ENCODE measurements around the gene RTN4RL2. TPM values are rescaled to one million over a fixed set of nuclear protein-coding genes. Genes with fewer than 3 reads are reported as not detected.
A peak's percentile ranks its signal among the peaks of the same experiment; 100 is the strongest.

Gene RTN4RL2
- total RNA-seq, result 0.48 and 0.67 TPM in 2 replicates

- Histone ChIP-seq H3K27me3 (ENCODE audit: control insufficient read depth, insufficient read depth, low read length) (peaks cover 72% of the 10 kb centered on the region), H3K4me3 (ENCODE audit: low read depth, low read length) (peak within 1 kb of the TSS; percentile 35), H3K36me3 (ENCODE audit: control insufficient read depth, insufficient read depth, low read length) (no peaks in the 10 kb centered on the region)
- DNase-seq (ENCODE audit: low read depth), result no peak
- TF ChIP-seq CTCF (IDR thresholded peaks at IDR 0.05; ENCODE audit: insufficient read depth, low read length, poor library complexity, severe bottlenecking), result peak; percentile 37
Observed at GRCh38 chr11:57460022-57460757, at the start of gene RTN4RL2. RTN4RL2 (plus strand) TSS chr11:57460528; CDS start chr11:57460866, 338 bp downstream.

- no peak for DNase-seq (ENCODE audit: low read depth)
- no peaks in the 10 kb centered on the region for H3K27me3 ChIP-seq (ENCODE audit: control insufficient read depth, insufficient read depth, low read length)
- H3K36me3 ChIP-seq (ENCODE audit: control insufficient read depth, insufficient read depth, low read length), result no peaks in the 10 kb centered on the region
- no peak overlapping the region for H3K4me3 ChIP-seq (ENCODE audit: low read depth, low read length)
- no peak for TF ChIP-seq CTCF (IDR thresholded peaks at IDR 0.05; ENCODE audit: insufficient read depth, low read length, poor library complexity, severe bottlenecking)
Observed at GRCh38 chr11:57413681-57414080, 46.6 kb upstream of the RTN4RL2 start.

GRCh38 chr11:57414612-57415212, 45.6 kb upstream of the RTN4RL2 start:
- TF ChIP-seq CTCF (IDR thresholded peaks at IDR 0.05; ENCODE audit: insufficient read depth, low read length, poor library complexity, severe bottlenecking), result no peak
- Histone ChIP-seq H3K27me3 (ENCODE audit: control insufficient read depth, insufficient read depth, low read length) (no peaks in the 10 kb centered on the region), H3K4me3 (ENCODE audit: low read depth, low read length) (no peak overlapping the region), H3K36me3 (ENCODE audit: control insufficient read depth, insufficient read depth, low read length) (no peaks in the 10 kb centered on the region)
- no peak for DNase-seq (ENCODE audit: low read depth)

- Histone ChIP-seq H3K4me3 (ENCODE audit: low read depth, low read length) (no peak overlapping the region), H3K36me3 (ENCODE audit: control insufficient read depth, insufficient read depth, low read length) (no peaks in the 10 kb centered on the region), H3K27me3 (ENCODE audit: control insufficient read depth, insufficient read depth, low read length) (no peaks in the 10 kb centered on the region)
- TF ChIP-seq CTCF (IDR thresholded peaks at IDR 0.05; ENCODE audit: insufficient read depth, low read length, poor library complexity, severe bottlenecking), result no peak
- no peak for DNase-seq (ENCODE audit: low read depth)
Observed at GRCh38 chr11:57416436-57416835, 43.9 kb upstream of the RTN4RL2 start.

GRCh38 chr11:57417056-57417455, 43.3 kb upstream of the RTN4RL2 start:
- TF ChIP-seq CTCF (IDR thresholded peaks at IDR 0.05; ENCODE audit: insufficient read depth, low read length, poor library complexity, severe bottlenecking), result no peak
- Histone ChIP-seq H3K4me3 (ENCODE audit: low read depth, low read length) (no peak overlapping the region), H3K27me3 (ENCODE audit: control insufficient read depth, insufficient read depth, low read length) (no peaks in the 10 kb centered on the region), H3K36me3 (ENCODE audit: control insufficient read depth, insufficient read depth, low read length) (no peaks in the 10 kb centered on the region)
- no peak for DNase-seq (ENCODE audit: low read depth)

Measured in kidney epithelial cell (primary cell).